ENCODE results near the gene SOBP.

- no peak for TF ChIP-seq CTCF (IDR thresholded peaks at IDR 0.05)
- TF ChIP-seq POLR2A (IDR thresholded peaks at IDR 0.05) = no peak
These were observed 209.9 kb downstream of the SOBP start for GRCh38 chr6:107699697-107700325.
